ENCODE results near the gene TRIM62.

DNA sequence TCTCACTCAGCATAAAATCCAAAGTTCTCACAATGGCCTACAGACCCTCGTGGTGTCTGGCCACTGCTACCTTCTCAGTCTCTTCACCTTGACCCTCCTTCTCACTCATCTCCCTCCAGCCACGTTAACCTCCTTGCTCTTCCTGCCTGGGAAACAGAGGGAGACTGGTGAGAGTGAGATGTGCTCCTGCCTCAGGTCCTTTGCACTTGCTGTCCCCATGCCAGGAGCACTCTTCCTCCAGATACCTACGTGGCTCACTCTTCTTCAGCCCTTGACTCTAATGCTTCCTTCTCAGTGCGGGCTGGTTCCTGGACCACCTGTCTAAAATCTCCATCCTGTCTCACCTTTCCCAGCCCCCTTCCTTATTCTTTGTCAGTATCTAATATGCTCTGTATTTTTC lies 24.7 kb downstream of the TRIM62 start:
- TF ChIP-seq POLR2A (IDR thresholded peaks at IDR 0.05): no peak
- TF ChIP-seq, protein P1, sequence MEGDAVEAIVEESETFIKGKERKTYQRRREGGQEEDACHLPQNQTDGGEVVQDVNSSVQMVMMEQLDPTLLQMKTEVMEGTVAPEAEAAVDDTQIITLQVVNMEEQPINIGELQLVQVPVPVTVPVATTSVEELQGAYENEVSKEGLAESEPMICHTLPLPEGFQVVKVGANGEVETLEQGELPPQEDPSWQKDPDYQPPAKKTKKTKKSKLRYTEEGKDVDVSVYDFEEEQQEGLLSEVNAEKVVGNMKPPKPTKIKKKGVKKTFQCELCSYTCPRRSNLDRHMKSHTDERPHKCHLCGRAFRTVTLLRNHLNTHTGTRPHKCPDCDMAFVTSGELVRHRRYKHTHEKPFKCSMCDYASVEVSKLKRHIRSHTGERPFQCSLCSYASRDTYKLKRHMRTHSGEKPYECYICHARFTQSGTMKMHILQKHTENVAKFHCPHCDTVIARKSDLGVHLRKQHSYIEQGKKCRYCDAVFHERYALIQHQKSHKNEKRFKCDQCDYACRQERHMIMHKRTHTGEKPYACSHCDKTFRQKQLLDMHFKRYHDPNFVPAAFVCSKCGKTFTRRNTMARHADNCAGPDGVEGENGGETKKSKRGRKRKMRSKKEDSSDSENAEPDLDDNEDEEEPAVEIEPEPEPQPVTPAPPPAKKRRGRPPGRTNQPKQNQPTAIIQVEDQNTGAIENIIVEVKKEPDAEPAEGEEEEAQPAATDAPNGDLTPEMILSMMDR (IDR thresholded peaks at IDR 0.05): no peak
- no peak for TF ChIP-seq EP300 (IDR thresholded peaks at IDR 0.05; ENCODE audit: low read depth)
- TF ChIP-seq POLR2AphosphoS5 (IDR thresholded peaks at IDR 0.05): no peak
